ENCODE results near the gene USH2A. TPM values are rescaled to one million over a fixed set of nuclear protein-coding genes. Genes with fewer than 3 reads are reported as not detected.

USH2A gene
- total and polyA plus RNA-seq, 3 donors from 2014 or later: 1.6 to 2.5 (median 1.8) TPM

GRCh38 chr1:215710899-215711225 is 712.4 kb downstream of the USH2A start:
- Histone ChIP-seq H3K9me3 (no peaks in the 10 kb centered on the region), H3K27ac (no peak overlapping the region), H3K36me3 (ENCODE audit: low read depth, missing control alignments) (no peaks in the 10 kb centered on the region), H3K27me3 (no peaks in the 10 kb centered on the region), H3K4me3 (no peak overlapping the region), H3K4me1 (no peaks in the 10 kb centered on the region)
- 74 to 81% methylated on average over 4 of the region's 4 CpGs for WGBS, 2 donors
- no peak for TF ChIP-seq POLR2A (IDR thresholded peaks at IDR 0.05)
- TF ChIP-seq CTCF (IDR thresholded peaks at IDR 0.05): no peak
- intact Hi-C loops (cut with DNase I; ENCODE audit: low total_unique reads): no loop called here
- DNase-seq: no peak

DNA sequence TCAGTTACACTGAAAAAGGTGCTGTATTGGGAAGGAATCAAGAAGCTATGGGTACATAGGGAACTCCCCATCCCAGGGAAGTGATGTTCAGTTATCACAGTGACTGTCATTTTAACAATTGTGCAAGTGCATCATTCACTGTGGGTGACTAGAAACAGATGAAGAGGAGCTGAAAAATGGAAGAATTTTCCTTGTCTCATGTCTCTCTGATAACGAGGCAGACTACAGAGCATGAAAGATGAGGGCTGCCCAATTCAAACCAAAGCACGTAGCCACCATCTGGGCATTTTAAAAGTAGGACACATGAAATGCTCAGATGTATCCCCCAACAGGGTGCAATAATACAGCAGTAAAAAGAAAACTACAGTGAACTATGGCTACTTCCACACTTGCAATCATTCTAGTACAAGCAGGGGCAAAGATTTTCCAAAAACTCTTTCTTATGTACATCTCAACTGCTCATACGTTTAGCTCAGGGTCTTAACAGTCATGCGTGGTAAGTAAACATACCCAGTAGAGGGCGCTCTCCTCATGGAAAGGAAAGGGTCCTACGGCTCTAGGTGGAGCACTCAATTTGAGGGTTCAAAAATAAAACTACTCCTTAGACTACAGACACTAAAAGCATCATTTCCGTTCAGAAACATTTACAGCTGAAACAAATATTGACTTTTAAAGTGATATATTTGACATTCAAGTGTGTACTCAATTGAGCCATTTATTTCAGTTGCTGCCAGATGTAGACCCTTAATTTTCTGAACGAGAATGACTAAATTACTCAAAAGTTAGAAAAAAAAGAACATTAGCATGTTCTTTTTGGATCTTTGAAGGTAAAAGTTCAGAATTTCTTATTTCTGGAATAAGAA is 713.0 kb downstream of the USH2A start:
- WGBS, 2 donors: 28 to 32% methylated on average over 8 of the region's 8 CpGs
- Histone ChIP-seq H3K4me3 (no peak overlapping the region), H3K27ac (no peak overlapping the region), H3K9me3 (no peaks in the 10 kb centered on the region), H3K36me3 (ENCODE audit: low read depth, missing control alignments) (no peaks in the 10 kb centered on the region), H3K4me1 (no peaks in the 10 kb centered on the region), H3K27me3 (no peaks in the 10 kb centered on the region)
- intact Hi-C loops (cut with DNase I; ENCODE audit: low total_unique reads): no loop called here
- peak; percentile 67 for DNase-seq
- TF ChIP-seq POLR2A (IDR thresholded peaks at IDR 0.05) (no peak), CTCF (IDR thresholded peaks at IDR 0.05) (peak in 1 of 3 experiments; percentile 53)

DNA sequence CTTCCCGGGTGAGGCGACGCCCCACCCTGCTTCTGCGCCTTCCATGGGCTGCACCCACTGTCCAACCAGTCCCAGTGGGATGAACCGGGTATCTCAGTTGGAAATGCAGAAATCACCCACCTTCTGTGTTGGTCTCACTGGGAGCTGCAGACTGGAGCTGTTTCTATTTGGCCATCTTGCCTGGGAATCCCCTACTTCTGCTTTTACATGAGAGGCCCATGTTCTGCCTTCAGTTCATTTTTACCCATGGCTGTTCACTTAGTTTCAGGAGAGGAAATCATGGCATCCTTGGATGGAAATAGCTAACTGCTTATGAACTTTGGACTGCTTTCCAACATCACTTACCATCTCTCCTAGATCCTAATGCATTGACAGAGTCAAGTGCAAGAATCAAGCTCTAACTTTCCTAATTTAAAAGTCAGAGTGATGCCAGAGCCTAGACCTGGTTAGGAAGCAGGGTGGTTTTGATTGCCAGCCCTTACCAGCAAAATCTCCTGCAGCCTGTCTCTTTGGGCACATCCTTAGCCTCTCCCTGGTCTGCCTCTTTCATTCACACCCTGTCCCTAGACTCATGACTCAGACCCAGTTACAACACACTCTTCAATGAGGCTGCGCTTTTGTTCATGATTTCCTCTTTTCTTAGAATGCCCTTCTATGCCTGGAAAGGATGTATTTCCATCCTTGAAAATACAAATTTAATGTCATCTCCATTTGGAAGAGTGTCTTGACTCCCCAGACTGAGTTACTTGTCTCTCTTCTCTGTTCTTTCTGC is 719.0 kb downstream of the USH2A start:
- 85 to 98% methylated on average over 2 to 6 of the region's 6 CpGs for WGBS, 2 donors
- TF ChIP-seq CTCF (IDR thresholded peaks at IDR 0.05) (no peak), POLR2A (IDR thresholded peaks at IDR 0.05) (no peak)
- DNase-seq: no peak
- Histone ChIP-seq H3K36me3 (ENCODE audit: low read depth, missing control alignments) (no peaks in the 10 kb centered on the region), H3K4me1 (no peaks in the 10 kb centered on the region), H3K27me3 (no peaks in the 10 kb centered on the region), H3K4me3 (no peak overlapping the region), H3K9me3 (no peaks in the 10 kb centered on the region), H3K27ac (no peak overlapping the region)
- intact Hi-C loops (cut with DNase I; ENCODE audit: low total_unique reads): no loop called here

DNA sequence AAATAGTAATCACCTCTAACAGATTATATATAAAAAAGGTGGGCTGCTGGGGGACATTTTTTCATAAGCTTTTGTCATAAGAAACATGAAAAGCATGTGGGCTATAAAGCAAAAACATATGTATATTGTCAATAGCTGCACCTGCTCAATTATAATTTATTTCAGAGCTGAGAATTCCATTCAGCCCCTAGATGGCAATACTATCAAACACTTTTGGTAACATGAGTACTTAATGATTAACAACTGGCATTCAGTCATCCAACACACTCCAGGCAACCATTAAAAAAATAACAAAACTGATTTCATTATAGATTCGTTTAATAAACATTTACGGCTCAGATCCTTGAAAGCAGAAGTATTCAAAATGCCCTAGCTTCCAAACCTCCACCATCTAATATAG is 741.0 kb downstream of the USH2A start:
- Histone ChIP-seq H3K27me3 (no peaks in the 10 kb centered on the region), H3K9me3 (no peaks in the 10 kb centered on the region), H3K4me3 (no peak overlapping the region), H3K27ac (no peak overlapping the region), H3K36me3 (ENCODE audit: low read depth, missing control alignments) (no peaks in the 10 kb centered on the region), H3K4me1 (no peaks in the 10 kb centered on the region)
- WGBS, 2 donors: 82 to 91% methylated on average over 2 of the region's 2 CpGs
- intact Hi-C loops (cut with DNase I; ENCODE audit: low total_unique reads): no loop called here
- no peak for DNase-seq
- TF ChIP-seq POLR2A (IDR thresholded peaks at IDR 0.05): no peak
- no peak for TF ChIP-seq CTCF (IDR thresholded peaks at IDR 0.05)

Data from testis (tissue), 3 donors.